Stimulated activated CD4-positive, alpha-beta T cell treated with anti-CD3 and anti-CD28 coated beads, TNF-alpha, amount 100 ng/mL, for 1 hour (primary cell): ENCODE results near the gene ARL8A.
A peak's percentile ranks its signal among the peaks of the same experiment; 100 is the strongest.
"Not testable (repeated sequence)": the region's sequence is repeated elsewhere in the genome, so short reads cannot be mapped to it uniquely, and the experiment has no call there.

Source experiments
- DNase-seq, 3 donors: peaks; one replicate each; pipeline ENCODE4 v3.0.0-alpha.2; 2020; ENCODE audit warnings: low read depth in 3 of 3, low spot score in 1 of 3

ARL8A gene

DNA sequence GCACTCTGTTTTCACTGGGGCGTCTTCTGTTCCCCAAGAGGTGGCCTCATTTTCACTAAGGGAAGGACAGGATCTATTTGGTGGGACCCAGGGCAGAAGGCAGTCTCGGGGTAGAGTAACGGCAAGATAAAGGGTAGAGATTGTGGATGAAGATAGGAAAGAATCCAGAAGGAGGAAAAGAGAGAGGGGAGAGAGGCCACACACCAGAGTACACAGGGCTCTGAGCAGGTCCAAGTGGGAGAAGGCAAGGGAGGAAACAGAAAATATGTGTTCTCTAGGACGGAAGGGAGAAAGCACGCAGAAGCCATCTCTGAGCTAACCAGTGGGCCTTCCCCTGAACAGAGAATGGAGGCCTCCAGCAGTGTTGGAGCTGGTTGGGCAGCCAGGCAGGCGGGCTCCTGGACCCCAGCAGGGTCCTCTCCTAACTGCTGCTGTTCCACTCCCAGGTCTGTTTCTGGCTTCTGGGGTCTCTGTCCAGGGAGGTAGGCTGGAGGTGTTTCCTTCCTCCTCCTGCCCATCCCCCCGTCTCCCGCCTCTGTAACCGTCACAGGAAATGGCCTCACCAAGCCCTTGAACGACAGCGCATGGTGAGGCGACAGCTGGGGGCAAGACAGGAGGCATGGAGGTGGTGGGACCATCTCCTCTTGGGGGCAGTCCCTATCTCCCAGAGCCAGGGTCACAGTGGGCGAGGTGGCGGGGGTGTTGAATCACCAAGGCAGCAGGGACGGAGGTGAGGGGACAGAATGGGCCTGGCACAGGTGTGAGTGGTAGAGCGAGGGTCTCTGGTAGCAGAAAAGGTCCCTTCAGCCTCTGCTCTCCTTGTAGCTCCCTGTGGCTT is 15.2 kb upstream of the ARL8A start:
- peak in 1 of 3 donors; percentile 48 for DNase-seq

DNA sequence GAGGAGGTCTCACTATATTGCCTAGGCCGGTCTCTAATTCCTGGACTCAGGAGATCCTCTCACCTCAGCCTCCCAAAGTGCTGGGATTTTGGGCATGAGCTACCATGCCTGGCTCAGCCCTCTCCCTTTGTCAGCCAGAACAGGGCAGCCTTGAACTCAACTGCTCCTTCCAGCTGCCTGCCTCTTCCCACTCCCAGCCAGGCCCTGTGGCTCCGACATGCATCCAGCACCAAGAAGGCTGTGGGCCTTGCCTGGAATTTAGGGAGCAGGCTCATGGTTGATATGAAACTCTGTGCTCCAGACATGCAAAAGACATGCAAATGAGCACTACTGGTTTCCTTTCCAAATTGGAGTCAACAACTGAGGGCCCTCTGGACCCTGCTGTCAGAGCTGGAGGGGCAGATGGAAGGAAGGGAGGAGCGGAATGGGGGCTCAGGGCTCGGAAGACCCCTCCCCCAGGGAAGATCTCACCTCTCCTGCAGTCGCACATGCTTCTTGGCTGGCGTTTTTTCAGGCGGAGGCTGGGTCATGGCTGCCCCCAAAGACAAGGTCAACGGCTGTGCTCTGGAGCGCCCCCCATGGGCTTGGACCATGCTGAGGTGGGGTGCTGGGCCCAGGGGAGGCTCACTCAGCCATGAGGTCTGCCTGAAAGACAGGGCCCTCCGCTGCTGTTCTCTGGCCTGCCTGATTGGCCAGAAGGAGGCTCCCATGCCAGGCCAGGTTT is 14.4 kb upstream of the ARL8A start:
- no peak for DNase-seq

DNA sequence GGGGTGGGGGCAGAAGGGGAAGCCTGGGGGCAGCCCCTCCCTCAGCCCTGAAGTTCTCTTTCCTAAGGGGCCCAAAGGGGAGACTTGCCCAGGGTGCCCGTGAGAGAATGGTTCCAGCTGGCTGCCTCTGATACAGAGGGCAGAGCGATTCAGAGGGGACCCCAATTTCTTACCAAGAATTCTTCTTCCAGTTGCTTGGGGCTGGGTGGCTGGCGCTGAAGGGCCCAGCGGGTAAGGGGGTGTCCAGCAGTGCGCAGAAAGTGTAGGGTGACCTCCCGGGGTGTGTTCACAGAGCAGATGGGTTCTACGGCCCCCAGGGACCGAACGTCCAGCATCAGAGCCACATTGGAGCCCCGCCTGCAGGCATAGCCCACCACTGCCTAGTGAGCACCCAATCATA is 13.4 kb upstream of the ARL8A start:
- no peak for DNase-seq

DNA sequence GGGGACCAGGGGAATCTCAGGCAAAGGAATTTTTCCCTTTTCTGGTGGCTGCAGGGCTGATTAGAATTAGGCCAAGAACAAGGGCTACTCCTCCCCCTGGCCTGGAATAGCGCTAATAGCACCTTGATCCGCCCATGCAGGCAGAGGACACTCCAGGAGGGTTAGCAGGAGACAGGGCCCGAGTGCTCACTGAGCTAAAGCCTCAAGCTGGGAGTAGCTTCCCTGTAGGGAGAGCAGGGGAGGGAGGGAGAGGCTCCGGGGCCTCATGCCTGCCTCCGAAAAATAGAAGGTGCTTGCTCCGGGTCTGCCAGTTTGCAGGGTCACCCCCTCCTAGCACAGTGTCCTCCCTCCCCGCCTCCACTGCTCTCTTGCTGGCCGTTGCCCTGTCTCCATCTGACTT is 12.1 kb upstream of the ARL8A start:
- DNase-seq: no peak

DNA sequence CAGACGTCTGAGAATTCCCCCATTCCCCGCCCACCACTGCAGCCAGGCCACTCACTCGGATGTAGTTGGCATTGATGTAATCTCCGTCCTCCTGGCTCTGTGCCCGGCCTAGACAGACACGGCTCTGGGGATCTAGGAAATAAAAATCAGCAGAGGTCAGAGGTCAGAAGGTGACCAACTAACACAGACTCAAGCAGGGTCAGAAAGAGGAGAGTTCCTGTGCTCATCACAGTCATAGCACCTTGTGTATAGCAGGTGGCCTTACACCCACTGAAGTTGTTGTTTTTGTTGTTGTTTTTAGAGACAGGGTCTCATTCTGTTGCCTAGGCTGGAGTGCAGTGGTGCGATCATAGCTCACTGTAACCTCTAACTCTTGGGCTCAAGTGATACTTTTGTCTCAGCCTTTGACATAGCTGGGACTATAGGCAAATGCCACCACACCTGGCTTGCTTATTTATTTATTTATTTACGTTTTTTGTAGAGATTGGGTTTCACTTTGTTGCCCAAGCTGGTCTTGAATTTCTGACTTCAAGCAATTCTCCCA is 11.0 kb upstream of the ARL8A start:
- no peak for DNase-seq

DNA sequence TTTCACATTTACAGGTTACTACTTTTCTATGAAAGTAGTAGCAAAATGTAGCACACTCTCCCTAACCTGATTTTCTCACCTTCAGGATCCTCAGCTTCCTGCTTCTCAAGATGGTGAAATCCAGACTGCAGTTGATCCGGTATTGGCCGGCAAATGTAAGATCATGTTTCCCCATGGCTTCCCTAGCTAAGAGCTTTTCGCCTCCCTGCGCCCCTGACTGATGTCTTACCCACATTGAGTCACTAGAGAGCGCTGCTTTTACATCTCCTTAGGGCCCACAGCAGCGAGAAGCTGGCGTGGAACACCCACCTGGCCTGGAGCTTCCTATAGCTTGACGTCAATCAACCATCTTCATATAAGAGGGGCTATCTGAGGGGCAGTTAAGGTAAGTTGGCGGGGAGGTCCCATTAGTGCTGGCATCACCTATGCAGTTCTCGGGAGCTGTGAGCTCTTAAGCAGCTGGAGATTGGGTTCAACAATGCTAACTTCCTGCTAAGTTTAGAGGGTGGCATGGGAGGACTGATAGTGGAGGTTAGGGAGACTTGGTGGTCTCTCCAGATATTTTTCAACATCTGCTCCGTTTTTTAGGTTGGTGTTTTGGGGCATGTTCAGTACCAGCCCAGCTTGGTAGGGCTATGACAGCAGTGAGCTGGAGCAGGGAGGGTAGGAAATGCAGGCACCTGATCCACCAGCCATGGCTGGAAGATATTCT is 10.4 kb upstream of the ARL8A start:
- no peak for DNase-seq

DNA sequence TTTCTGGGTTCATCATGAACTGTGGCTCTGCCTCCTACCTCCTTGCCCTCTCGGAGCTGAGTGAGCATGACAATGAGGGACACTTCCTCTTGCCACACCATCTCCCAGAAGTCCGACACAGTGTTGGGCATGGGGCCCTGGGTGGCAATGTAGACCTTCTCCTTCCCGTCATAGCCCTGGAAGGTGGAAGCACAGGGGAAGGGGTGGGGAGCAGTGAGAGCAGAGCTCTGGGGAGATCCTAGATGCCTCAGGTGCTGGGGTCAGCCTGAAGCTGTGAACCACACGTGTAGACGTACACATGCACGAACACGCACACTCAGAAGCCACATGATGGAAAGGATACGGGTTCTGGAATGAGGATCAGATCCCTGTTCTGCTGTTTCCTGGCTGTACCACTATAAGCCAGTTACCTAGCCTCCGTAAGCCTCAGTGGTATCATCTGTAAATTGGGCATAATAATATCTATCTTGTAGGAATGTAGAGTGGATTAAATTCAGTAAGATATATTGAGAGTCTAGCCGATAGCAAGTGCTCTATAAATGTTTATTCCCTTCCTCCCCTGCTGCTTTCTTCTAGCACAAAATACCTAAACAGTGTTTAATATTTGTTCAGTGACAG is 9.7 kb upstream of the ARL8A start:
- no peak for DNase-seq

DNA sequence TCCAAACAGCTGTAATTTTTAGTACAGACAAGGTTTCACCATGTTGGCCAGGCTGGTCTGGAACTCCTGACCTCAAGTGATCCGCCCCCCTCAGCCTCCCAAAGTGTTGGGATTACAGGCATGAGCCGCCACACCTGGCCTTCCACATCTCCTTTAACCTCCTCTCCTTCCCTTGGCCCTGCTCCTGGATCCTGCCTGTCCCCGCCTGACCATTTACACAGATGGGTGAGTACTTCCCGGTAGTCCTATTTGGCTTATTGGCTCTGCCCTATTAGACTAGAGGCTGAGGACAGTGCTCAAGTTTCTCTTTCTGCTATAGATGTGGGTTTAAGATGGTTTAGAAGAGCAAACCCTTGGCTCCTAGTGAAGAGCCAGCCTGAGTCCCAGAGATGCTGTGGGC is 8.7 kb upstream of the ARL8A start:
- no peak for DNase-seq

DNA sequence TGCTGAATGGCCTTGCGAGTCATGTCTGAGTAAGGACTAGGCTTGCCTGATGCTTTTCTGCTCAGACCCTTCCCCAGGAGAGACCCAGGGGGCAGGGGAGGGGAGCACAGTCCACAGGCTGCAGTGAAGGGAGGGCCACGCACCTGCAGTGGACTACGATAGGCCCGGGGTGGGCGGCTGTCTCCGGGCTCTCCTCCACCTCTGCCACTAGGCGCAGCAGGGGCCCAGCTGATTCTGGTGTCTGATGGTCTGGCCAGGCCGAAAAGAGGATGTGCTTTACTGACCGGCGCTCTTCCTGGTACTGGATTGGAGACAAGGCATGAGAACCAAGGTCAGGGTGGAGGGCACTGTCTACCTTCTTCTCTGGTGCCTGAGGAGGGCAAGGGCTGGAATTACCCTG is 7.9 kb upstream of the ARL8A start:
- no peak for DNase-seq

DNA sequence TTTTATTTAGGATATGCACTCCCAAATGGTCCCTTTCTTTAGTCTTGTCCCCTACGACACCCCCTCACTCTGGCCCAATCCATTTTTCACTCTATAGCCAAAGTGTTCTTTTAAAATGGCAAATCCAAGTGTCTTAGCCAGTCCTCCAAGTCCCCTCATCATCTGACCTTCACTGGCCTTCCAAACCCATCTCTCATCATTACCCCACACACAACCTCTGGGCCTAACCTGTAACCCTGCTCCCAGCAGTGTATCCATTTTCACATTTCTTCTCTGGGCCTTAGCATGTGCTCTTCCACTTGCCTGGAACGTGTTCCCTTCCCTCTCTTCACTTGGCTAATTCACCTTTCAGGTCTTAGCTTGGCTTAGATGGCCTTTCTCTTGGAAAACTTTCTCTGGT is 6.5 kb upstream of the ARL8A start:
- DNase-seq: no peak

DNA sequence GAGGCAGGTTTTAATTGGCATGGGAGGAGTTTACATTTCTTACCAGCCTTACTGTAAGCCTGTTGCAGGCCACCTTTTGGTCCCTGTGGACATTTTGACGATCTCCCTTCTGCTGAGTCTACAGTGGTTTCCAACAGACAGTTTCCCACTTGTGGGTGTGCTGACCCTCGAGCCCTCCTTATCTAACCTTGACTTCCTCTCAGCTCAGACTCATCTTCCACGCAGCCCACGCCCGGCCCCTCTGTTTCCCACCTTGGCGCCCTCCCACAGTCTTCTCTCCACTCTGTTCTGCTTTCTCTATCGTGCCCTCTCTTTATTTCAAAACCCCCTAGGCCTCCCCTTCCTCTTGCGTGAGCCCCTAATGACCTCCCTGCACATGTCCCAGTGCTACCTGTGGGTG is 6.1 kb upstream of the ARL8A start:
- DNase-seq: no peak

DNA sequence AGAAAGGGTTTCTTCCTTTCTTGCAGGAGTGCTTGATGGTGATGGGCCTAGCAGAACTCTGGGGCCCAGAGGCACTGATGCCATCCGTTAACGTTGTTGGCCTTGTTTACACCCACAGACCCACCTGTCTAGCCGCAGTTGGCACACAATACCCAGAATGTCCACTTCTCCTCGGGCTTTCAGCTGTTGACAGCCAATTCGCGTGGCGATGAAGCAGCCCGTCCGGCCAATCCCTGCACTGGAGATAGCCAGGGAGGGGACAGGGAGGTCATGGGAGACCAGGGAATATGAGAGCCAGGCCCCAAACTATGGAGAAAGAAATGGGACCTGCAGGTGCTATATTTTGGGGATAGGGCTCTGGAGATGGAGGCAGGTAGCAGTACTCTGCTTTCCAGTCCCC is 5.7 kb upstream of the ARL8A start:
- no peak for DNase-seq

DNA sequence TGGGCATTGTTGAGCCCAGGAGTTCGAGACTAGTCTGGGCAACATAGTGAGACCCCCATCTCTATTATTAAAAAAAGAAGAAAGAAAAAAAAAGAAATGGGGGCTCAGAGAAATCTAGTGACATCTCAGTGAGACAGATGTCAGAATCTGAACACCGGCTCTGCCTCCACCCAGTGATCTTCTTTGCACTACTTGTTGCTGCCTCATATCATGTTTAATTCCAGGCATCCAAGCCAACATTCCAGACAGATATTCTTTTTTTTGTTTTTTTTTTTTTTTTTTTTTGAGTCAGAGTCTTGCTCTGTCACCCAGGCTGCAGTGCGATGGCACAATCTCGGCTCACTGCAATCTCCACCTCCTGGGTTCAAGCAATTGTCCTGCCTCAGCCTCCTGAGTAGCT is 5.0 kb upstream of the ARL8A start:
- DNase-seq: no peak

DNA sequence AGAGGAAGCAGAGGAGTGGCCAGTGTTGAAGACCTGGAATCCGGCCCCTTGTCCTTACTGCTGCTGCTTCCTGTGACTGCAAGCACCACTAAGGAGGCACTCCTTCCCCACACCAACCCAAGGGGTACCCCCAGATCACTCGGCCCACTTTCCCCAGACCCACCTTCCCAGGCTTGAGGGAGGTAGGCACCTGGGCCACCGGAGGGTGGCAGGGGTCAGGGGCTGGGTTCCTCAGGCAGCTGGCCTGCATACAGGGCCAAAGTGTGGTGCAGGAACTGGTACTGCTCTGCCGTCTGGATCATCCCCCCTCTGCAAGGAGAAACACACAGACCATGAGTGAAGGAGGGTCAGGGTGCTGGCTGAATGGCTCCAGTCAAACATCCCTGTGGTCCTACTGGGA is 3.9 kb upstream of the ARL8A start:
- DNase-seq: no peak

DNA sequence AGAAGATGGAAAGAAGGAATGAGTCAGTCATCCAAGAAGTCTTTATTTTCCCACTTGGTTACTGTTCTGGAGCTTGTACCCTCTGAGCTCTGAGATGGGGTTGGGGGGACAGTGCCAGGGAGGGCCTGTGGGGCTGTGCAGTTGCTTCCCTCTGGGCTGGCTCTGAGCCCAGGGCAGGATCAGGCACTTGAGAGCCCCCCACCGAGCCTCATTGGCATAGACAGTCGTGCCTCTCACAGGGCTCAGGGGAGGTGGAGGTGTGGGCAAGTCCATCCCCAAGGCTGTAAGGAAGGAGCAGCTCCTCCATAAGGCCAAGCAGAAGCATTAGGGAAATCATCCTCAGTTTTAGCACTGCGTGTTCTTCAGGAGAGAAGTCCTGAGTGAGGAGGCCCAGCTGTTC is 2.5 kb upstream of the ARL8A start:
- DNase-seq: no peak

DNA sequence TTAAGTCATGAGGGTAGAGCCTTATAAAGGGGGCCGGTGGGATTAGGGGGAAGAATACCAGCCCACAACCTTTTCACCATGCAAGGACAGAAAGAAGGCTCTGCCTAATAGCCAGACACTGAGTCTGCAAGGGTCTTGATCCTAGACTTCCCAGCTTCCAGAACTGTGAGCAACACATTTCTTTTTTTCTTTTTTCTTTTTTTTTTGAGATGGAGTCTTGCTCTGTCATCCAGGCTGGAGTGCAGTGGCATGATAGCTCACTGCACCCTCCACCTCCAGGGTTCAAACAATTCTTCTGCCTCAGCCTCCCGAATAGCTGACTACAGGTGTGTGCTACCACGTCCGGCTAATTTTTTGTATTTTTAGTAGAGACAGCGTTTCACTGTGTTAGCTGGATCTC is 1.7 kb upstream of the ARL8A start:
- no peak for DNase-seq

DNA sequence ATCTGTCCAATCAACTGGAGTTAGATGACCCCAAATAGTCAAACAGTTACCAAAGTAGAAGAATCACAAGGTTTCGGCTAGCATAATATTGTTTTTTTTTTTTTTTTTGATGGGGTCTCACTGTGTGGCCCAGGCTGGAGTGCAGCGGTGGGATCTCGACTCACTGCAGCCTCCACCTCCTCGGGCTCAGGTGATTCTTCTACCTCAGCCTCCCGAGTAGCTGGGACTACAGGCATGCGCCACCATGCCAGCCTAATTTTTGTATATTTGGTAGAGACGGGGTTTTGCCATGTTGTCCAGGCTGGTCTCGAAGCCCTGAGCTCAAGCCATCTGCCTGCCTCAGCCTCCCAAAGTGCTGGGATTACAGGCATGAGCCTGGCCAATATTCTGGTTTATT is 1.2 kb upstream of the ARL8A start:
- DNase-seq: not testable (repeated sequence)

DNA sequence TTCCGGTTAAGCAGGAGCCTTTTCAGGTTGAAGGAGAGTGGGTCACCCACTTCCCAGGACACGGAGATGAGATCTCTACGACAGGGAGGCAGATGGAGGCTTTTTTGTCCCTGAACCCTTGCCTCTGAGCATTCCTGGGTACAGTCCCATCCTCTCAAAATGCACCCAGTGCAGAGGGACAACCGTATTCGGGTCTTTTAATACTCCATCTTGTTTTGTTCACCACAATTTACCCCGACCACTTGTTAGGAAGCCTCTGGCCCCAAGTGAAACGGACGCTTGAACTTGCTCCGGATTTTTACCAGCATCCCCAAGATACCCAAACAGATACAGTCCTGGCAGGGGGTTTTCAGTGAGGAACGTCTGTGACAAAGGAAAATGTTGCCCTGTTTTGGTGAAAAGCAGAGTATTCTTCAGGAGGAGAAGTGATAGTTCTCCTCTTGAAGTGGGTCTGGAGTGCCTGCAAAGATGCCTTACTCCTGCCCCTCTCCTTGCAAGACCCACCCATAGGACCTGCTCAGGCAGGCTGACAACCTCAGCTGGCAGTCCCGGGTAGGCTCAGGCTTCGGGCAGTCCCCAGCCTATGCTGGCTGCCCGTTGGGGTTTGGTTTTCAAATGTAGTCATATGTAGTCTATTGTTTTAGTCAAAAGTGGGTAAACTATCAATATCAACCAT is 669 bp upstream of the ARL8A start:
- DNase-seq: no peak

DNA sequence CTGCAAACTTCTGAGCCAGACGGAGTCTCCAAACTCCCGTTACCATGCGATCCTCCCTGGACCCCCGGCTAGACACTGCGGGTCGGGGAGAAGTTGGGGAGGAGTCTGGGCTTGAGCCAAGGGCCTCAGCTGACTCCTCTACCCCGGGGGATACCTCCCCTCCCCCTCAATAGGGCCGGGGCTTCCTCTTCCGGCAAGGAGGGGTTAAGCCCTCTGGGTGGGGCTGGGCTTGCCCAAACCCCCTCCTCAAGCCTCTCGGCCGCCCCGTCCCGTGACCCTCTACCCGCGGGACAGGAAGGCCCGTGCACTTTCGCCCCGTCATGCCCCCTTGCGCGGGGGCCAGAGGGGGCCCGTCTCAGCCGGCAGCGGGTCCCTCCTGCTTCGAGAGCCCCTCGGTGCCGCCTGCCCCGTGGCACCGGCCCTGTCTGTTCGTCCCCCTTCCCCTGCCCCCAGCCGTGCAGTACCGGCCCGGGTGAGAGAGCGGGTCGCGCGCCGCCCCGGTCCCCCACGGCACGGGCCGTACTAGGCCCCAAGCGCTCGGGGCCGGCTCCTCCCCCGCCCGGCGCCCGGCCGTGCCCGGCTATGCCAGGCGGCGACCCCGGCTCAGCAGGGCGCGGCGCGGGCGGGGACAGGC is 652 bp downstream of the ARL8A start:
- no peak for DNase-seq

DNA sequence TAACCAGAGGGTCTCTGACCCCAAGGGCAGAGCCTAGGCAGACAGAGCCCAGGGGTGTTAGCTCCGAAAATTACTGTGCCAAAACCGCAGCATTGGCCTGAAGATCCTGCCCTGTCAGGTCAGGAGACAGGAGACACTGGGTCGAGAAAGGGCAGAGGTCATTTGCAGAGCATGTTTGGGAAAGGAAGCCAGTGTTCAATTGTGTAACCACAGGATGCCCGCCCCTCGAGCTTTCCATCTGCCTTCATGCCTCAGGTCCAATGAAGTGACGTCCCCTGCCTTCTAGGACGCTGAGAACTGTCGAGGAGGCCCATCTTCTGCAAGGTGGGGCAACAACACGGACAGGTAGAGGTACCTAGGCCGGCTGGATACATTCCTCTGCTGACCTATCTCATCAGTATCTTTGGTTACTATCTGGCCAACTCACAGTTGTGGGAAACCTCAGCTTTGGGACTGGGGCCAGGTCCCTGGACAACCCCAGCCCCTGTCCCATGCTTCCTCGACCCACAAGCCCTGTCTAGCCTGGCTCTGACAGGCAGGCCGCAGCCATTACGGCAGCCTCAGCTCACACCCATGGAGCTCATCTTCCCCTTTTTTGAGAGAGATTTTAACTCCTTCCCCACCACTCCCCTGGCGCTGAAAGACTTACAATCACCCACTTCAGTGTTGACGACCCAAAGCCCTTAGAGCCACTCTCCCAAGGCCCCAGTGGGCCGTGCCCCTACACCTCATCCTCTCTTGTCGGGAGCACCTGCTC is 1.3 kb downstream of the ARL8A start:
- no peak for DNase-seq
